Kidney glomerular epithelial cell (primary cell): Measurements from ENCODE around the gene INSIG1.

Experiments used
- DNase-seq: peaks from one replicate; lab custom pipeline; 2025; lab: John Stamatoyannopoulos, UW

Gene INSIG1

DNA sequence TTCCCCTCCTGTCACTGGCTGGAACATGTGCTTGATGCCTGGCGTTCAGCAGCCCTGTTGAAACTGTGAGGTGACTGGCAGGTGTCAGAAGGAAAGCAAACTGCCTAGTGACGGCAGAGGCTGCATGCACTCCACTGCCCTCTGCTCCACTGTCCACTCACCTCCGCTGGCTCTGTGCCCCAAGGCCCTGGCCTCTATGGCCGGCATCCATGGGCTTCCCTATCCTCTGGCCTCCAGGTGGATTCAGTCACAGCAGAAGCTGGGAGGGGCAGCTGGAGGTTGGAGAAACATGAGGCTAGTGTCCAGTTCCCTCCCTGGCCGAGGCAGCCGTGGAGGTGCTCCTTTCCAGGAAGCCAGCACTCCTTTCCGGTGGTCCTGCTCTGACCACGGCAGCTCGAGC, 31.2 kb upstream of the INSIG1 start:
- no peak for DNase-seq

DNA sequence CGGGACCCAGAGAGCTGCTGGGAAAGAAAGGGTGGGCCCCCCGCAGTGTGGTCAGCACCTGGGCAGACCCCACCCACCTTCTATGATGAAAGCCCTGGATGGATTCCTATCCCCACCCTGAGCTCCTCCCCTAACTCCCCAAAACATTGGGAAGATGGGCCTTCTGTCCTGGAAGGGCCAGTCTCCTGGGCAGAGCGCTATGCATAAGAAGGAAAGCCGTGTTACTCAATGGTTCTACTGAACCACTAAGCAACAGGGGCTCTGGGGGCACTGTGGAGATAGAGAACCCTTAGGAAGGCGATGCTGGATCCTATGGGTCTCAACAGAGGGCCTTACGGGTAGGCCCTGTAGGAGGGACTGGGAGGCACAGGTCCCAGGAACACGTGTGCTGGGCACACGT, 30.7 kb upstream of the INSIG1 start:
- DNase-seq, result no peak

DNA sequence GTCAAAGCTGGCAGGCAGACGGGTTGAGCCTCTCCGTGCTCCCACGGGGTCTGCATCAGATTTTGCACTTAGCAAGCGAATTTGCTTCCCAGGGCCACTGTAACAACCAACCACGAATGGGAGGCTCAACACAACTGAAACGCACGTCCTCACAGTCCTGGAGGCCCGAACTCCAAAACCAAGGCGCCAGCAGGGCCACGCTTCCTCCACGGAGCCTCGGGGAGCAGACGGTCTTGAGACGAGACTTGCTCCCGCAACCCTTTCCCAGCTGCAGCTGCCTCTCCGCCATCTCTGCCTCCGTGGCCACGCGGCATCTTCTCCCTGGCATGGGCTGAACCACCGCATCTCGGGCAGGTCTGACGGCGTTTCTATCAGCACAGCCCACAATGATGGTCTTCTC, 30.2 kb upstream of the INSIG1 start:
- no peak for DNase-seq

DNA sequence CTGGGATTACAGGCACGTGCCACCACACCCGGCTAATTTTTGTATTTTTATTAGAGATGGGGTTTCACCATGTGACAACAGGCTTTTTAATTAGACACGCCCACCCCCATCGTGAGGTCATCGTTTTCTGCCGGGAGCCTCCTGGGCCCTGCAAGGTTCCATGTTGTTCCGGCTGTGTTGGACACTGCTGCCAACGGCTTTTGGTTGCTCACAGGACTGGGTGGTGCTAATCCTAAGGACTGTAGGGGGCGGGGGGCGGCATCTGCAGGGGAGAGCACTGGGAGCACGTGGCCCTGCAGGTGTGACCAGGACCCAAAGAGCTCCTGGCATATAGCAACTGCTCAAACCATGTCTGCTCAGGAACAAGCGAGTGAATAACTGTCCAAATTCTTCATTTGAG, 29.5 kb upstream of the INSIG1 start:
- DNase-seq, result no peak

DNA sequence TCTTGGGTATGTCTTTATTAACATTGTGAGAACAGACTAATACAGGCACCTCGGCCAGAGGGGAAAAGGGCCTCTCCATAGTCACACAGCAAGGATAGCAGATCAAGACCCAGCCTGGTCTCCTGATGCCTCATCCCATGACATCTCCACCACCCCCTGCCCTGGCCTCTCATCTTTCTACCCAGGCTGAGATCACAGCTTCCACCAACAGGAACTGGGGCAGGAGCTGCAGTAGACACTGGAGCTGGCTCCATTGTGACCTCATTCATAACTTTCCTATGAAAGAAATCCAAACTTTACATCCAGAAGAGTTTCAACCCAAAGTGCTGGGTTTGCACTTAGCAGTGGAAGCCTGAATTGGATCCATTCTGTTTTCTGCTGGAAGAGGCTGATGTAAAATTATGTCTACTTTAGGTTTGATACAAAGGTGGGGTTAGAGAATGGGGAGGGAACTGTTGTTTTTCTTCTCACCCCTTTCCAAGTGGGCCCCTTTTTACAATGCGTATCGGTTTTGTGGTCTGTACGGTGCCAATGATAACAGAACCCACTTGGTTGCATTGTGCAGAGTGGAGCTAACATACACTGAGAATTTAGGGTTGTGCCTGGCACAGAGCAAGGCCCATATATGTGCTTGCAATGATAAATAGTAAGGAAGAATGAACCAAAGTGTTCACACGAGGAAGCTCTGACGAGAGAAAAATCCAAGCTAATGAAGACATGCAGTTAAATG, 28.6 kb upstream of the INSIG1 start:
- no peak for DNase-seq

DNA sequence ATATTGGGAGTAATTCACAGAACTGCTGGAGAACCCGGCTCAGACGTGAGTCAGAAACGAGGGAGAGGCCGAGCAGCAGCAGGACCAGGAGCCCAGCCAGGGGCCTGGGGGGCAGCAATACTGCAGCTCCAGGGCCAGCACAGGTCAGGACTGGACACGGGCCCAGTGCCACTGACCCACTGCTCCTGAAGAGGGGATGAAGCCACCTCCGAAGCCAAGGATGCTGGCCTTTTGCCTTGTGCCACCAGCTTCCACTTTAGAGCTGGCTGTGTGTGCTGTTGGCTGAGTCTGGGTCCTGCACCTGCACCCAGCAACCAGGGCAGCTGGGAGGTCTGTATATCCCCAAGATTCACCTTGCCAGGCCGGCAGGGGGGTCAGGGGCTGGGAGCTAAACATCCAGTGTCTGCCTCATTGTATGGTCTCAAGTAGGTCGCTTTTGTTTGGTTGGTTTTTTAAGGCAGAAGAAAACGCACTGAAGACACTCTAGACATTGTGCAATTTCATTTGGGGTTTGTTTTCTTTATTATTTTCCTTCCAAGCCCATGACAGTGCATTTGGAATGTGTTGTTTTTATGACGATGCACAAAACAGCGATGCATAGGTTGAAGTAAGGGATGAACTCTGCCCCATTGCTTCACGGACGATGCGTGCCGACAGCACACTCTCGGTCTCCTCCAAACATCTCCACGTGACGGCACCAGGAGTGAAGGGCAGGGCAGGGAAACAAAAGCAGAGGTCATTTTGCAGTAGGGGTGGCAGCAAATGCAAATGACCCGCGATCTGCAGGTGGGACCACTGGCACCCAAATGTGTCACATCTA, 27.7 kb upstream of the INSIG1 start:
- no peak for DNase-seq

DNA sequence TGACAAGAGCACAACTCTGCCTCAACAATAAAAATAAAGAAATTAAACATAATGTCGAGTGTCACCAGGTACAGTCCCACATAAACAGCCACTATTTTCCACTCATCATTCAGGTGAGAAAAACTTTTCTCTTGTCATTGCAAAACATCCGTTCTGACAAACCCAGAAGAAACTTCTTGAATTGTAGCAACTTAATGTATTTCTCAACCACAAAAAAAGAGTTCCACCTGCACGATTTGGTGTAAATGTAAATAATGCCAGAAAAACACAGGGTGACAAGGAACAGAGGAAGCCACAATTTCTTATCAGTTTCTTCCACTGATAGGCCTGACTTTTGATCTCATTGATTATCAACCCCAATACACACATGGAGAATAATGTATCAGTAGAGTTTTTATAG, 26.8 kb upstream of the INSIG1 start:
- DNase-seq, result no peak

DNA sequence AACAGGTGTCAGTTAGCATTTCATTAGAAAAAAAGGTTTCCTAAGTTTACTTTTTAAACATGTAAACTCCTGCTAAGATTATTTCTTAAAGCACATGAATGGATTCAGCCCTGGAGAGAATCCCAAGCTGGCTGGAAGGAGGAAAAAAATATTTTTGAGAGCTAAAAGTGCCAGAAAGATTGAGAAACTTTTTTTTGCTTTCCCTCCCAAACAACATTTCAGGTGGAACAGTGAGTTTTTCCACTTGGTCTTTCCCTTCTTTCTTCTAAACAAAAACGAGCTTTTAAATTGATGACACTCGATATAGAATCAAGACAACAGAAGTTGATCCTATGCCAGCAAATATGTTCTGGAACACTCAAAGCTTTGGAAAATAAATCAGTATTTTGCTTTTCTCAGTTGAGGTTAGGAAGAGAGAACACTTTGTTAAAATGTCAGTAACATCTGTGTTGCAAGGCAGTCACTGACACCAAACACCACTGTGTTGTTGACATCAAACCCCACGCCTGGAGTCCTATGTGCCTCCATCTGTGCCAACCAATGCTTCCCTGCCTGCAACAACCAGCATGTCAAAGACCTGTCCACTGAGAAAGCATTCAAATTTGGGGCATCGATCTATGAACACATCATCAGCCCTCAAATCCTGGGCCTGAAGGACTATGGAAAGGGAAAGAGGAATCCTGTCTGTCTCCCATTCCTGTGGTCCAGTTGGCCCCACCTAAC, 22.9 kb upstream of the INSIG1 start:
- no peak for DNase-seq

DNA sequence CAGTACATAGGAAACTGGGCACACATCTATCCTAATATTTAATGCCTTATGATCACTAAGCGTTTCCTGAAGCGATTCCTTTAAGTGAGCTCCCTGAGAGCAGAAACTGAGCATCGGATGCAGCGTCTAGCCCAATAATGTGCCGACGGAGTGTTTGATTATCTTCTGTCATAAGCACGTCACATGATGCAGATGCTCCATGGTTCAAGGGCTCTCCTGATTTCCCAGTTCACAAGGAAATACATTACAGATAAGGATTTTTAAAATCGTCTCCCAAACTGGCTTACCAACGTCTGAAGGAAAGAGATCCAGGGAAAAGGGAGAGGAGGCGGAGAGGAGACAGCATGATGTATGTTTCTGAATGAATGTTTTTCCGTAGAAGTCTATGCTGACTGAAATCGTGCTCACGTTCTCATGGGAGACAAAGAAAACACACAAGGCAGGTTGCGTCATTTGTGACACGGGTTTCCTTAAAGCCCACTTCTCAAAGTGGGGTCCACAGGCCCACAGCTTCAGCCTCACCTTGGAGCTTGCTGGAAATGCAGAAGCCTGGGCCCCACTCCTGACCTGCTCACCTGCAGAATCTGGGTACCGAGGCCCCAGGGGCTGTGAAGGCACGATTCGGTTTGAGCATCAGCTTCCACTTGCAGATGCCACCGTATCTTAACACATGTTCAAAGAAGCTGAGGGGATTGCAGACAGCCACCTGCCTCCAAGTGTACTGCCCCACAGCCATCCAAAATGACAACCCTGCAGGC, 21.5 kb upstream of the INSIG1 start:
- DNase-seq, result no peak

DNA sequence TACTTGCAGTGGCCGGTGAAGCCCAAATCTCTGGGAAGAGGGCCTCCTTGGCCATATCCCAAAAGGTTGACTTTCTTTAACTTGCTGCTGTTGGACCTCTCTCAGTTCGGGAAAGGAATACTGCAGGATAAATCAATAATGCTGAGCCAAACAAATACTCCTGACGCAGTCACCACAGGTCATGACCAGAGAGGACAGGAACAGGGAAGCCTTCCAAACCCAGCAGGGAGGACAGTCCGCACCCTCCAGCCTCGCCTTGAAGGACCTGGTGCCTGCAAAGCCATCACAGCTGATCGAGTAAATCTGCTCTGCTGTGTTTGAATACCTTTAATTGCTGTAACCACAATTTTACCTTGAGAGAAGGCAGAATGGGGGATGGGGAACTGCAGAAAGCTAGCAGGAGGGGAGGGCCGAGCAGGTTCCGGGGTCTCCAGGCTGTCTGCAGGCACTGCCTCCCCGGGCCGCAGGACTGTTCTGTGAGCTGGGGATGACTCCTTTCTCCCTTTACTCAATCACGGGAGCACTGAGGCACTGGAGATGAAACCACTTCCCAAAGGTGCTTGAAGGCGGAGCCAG, 20.8 kb upstream of the INSIG1 start:
- no peak for DNase-seq

DNA sequence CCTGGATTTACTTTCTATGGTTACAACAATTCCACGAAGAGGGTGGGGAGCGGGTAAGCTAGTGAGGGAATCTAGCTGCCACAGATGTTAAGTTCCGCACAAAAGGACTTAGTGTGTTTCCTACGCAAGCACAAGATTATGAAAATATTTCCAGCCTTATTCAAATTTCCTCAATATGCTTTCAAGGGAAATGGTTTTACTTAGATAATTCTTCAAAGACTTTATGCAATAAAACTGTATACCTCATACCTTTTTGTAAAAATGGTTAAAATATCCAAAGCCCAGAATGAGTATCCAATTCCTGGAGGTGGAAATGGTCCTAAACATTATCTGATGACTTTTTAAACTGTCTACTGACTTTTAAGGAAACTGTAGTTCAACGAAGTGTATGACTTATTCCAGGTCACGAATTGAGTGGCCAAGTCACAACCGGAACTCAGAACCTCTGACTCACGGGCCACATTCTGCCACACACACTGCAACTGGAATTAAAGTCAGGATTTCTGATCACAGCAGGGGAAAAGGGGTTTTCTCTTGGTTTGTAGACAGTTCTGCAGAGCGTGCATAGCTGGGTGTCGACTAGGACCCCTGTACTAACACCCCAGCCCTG, 20.2 kb upstream of the INSIG1 start:
- no peak for DNase-seq

DNA sequence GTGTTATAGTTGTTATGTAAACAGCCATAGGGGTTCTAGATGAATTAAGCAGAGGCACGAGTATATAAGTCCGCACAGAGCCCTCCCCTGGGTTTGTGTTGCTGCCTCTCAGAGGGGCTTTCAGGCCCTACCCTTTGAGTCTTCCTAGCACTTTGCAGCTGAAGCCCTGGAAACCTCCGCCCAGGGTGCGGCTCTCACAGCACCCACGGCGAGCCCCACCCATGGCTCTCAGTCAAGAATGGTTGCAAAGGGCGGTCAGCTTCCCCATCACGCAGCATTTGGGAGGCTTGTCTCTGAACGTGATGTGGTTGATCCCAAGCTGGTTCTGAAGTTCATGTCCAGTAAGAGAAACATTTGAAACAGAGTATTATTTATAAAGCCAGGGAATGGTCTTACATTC, 18.8 kb upstream of the INSIG1 start:
- no peak for DNase-seq

DNA sequence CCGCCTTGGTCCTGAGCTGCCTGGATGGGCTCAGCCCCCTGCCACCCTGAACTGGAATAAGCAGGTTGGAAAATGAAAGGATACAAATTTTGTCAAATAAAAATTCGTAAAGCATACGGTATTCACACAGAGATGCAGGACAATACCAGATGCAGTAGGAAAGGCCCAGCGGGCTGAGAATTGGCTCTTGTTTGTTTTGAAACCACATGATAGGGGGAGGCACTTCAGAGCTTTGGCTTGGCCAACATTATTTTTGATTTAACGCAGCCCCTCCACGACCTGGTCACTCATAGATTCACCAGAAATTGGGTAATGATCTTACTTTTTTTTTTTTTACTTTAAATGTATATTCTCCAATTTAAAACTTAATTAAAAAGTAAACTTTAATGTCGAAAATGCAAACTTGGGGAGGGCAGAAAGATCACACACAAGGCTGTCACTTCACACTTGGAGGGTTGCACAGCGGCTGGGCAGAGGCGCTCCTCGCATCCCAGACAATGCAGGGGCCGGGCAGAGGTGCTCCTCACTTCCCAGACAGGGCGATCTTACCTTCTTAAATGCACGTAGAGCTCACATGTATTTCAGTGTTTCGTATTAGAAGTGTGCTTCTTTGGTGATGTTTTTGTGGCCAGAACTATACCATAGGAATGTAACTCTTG, 17.8 kb upstream of the INSIG1 start:
- no peak for DNase-seq

DNA sequence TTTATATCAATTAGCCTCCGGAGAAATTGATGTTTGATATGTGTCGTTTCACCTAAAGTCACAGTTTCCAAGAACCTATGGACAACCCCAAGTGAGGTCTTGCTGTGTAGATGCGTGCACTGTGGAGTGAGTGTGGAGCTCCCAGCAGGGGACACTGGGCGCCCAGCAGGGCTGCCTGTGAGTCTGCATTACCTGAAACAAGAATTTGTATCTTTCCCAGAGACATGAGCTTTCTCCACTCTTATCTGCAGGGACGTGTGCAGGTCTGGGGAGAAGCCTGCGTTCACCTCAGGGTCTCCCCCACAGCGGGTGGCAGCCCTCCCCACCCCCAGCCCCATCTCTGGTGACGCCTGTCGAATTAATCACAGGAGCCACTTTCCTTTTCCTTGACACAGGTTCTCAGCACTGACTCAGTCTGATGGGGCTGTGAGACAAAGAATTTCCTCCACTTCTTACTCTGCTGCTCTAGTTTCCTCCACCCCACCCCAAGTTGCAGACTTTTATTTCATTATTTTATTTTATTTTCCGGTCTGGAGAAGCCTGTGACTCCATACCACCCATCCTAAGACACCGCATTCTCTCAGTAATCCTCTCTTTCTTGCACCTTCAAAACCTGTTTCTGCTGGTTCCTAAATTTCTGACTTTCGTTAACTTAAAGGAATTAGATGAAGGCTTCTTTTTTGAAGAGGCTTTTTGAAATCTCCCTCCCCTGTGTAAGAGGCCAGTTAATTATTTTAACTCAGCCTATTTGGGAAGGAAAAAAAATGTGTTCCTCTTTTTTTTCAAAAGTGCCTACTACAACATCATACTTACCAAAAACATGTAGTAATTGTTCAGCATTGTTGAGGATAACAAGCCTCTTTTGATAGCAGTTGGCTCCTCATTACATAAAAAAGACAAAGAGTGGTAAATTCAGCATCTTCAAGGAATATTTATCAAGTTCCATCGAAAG, 17.0 kb upstream of the INSIG1 start:
- DNase-seq, result no peak

DNA sequence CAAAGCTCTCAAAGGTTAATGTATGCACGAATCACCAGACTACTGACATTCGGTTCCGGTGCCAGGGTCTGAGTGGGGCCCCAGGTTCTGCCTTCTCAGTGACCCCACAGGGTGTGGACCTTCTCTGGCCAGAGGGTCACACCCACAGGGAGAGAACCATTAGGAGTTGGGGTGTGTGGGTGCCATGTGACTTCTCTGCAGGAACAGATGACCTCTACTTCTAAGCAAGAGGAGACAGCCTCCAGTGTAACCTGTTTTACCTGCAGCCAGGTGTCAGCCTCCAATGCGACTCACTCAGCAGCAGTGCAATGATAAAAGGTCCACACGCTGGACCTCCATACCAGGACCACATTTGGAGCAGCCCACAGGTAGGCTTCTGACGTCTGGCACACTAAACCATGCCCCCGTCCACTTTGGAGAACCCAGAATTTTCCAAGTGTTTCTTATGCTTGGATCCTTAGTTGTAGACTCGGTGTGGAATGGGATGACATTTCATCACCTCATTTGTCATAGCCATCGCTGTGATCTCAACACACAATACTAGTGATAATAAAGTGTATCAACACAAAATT, 16.2 kb upstream of the INSIG1 start:
- DNase-seq, result no peak

DNA sequence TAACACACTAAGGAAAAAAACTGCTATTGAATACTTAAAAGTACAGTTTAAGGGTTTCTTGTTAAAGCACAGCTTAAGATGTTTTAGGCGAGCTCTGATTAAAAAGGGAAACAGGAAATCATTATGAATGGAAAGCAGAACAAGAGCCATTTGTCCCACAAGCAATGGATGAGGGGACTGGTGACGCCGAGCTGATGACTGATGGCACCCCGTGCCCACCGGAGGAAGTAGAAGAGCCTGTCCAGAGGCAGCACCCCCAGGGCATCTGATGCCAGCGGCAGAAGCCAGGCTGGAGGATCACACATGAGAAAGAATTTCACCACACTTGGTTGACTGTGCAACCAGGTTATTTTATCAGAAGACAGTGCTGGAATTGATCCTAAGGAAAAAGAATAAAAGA, 15.0 kb upstream of the INSIG1 start:
- DNase-seq, result no peak

DNA sequence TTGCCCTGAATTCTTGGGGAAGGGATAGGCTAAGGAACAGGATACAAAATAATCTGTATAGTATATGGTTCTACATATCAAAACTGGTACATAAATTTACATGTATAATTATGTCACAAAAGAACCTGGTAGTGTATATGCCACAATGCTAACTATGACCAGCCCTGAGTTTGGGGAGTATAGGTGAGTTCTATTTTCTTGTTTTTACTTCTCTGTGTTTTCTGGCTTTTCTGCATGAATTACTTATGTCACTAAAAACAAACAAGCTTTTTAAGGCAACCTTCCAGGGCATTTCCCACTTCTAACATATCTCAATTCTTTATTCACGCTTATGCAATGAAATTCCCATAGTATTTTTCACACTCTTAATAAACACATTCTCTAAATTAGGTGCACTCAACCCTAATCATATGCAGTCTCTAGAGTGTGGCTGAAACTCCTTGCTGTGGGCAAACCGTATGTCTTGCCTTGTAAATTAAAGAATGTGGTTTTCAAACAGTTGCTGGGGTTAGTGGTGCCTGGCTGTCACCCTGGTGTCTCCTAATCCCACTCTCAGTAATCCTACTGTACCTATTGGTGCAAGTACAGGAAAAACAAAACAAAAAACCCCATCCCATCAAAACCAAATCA, 14.0 kb upstream of the INSIG1 start:
- DNase-seq, result no peak

DNA sequence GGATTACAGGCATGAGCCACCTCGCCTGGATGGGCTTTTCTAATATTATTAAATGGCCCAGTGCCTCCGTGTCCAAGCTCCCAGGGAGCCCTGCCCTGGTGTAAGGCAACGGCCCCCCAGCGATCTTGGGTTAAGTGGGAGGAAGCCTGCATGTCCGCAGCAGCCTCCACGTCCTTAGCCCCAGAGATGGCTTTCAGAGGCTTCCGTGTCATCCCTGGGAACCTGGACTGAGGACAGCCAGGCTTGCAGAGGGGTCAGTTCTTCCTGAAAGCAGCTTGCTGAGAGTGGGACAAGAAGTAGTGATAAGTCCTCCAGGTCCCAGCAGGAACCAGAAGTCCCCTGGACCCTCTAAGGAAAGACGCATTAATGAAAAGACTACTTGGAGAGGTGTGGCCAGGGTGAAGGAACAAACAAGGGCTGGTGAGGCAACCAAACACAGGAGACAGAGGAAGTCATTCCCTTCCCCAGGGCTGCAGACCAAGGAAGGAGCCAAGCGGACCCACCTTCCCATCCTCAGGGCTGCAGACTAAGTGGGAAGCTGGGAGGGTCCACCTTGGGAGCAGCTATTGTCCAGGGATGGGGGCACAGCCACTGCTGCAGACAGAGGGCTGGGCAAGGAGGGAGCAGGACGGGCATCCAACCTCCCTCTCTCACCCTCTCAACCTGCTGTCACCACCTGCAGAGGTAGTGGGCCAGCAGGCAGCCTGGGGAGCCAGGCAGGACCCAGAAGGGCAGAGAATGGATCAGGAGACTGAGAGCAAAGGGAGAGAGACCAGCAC, 13.0 kb upstream of the INSIG1 start:
- no peak for DNase-seq
